Activated T-cell treated with anti-CD3 and anti-CD28 coated beads, Interleukin-2, amount 50 U/mL, for 24 hours (primary cell): ENCODE results near the gene CAPN12.

ENCODE experiments used
- DNase-seq: peaks from one replicate; pipeline ENCODE4 v3.0.0-alpha.2; 2020
- H3K27ac Mint-ChIP-seq: 2 replicates; pipeline ENCODE4 v1.8.0; 2020; ENCODE audit warnings: mild to moderate bottlenecking, mixed read lengths
- H3K27me3 Mint-ChIP-seq: 2 replicates; pipeline ENCODE4 v1.8.0; 2020; ENCODE audit warnings: mixed read lengths
- H3K36me3 Mint-ChIP-seq: 2 replicates; pipeline ENCODE4 v1.8.0; 2020; ENCODE audit warnings: low read depth, mixed read lengths
- H3K4me1 Mint-ChIP-seq: 2 replicates; pipeline ENCODE4 v1.8.0; 2020; ENCODE audit warnings: low read depth, mixed read lengths
- H3K4me3 Mint-ChIP-seq: 2 replicates; pipeline ENCODE4 v1.8.0; 2020; ENCODE audit warnings: mild to moderate bottlenecking, moderate library complexity, mixed read lengths
- H3K9me3 Mint-ChIP-seq: 2 replicates; pipeline ENCODE4 v1.8.0; 2020; ENCODE audit warnings: mixed read lengths

The CAPN12 gene

DNA sequence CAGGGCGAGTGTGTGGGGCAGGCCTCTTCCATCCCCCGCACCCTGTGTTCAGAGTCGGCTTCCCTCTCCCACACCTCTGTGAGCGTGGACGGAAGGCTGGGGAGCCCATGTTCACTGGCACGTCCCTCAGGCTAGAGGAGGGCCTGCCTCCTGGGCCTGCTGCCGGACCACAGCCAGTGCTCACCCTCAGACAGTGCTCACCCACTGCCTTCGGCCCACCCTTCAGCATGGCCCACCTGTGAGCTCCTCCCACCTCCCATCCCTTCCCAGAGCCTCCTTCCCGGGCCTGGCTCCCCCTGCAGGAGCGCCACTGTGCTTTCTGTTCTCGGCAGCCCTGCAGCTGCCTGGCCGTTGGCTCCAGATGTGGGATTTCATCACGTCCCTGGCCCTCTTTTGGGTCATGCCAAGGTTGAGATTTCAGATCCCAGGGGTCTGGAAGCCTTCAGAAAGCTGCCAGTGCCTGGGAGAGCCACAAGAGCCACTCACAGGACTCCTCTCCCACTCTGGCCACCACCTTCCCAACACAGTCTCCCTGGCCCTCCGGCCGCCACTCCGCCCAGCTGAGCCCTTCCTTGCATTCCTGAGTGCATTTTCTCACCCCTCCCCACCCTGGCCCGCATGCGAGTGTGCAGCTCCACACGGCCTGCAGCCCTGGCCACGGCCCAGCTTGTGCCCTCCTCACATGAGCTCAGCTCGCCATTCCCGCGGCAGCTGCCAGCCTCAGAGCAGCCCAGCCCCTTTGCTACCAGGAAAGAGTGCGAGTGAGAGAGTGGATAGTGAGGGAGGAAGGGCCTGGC lies 25.3 kb downstream of the CAPN12 start:
- H3K4me1 Mint-ChIP-seq = no peaks in the 10 kb centered on the region
- no peak for DNase-seq

DNA sequence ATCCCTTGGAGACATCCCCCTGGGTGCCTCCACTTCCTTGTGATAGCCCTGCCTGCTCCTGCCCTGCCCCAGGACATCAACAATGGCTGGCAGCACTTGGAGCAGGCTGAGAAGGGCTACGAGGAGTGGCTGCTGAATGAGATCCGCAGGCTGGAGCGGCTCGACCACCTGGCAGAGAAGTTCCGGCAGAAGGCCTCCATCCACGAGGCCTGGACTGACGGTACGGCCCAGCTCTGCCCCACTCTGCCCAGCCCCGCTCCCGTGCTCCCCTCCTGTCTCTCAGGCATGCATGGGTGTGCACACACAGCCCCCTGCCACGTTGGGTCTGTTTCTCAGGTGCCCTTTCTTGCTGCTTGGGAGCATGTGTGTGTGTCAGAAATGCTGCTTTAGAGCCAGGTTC lies 26.4 kb downstream of the CAPN12 start:
- Mint-ChIP-seq H3K36me3 (peaks cover 88% of the 10 kb centered on the region), H3K27ac (no peak overlapping the region)

More for the DNA sequence above, 25.3 kb downstream of the CAPN12 start:
- peaks cover 89% of the 10 kb centered on the region for H3K36me3 Mint-ChIP-seq
- no peak overlapping the region for H3K27ac Mint-ChIP-seq
- H3K4me3 Mint-ChIP-seq = no peak overlapping the region
- H3K27me3 Mint-ChIP-seq = no peaks in the 10 kb centered on the region
- no peaks in the 10 kb centered on the region for H3K9me3 Mint-ChIP-seq

DNA sequence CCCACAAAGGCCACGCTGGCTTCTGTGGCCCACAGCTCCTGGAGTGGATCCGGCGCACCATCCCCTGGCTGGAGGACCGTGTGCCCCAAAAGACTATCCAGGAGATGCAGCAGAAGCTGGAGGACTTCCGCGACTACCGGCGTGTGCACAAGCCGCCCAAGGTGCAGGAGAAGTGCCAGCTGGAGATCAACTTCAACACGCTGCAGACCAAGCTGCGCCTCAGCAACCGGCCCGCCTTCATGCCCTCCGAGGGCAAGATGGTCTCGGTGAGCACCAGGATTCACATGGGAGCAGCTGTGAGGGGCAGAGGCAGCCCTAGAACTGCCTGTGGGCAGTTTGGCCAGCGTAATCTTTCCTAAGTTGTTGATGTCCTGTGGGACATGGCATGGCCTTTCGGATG lies 27.2 kb downstream of the CAPN12 start:
- Mint-ChIP-seq H3K36me3 (peaks cover 86% of the 10 kb centered on the region), H3K9me3 (no peaks in the 10 kb centered on the region), H3K4me1 (no peaks in the 10 kb centered on the region), H3K27ac (no peak overlapping the region), H3K27me3 (no peaks in the 10 kb centered on the region), H3K4me3 (no peak overlapping the region)
- DNase-seq = no peak

More for the DNA sequence above, 26.4 kb downstream of the CAPN12 start:
- no peak for DNase-seq
- no peaks in the 10 kb centered on the region for H3K9me3 Mint-ChIP-seq
- no peaks in the 10 kb centered on the region for H3K4me1 Mint-ChIP-seq
- no peak overlapping the region for H3K4me3 Mint-ChIP-seq
- no peaks in the 10 kb centered on the region for H3K27me3 Mint-ChIP-seq

DNA sequence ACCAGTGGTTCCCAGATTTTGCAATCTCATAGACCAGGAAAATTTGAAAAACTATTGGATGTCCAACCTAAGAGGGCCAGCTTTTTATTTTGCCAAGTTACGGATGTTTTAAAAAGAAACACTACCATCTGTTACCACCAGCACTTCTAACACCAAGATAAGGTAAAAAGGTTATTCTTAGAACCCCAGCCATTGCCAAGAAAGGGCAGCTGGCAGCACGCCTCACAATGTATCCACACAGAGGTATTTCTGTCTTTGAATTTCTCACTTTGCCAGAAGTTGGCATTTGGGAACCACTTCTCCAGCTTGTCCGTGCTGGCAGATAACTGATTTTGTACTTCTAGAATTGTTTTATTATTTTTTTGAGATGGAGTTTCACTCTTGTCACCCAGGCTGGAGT lies 28.7 kb downstream of the CAPN12 start:
- H3K36me3 Mint-ChIP-seq = peaks cover 86% of the 10 kb centered on the region
- H3K4me3 Mint-ChIP-seq = no peak overlapping the region
- H3K27me3 Mint-ChIP-seq = no peaks in the 10 kb centered on the region
- H3K27ac Mint-ChIP-seq = no peak overlapping the region
- H3K4me1 Mint-ChIP-seq = no peaks in the 10 kb centered on the region
- no peak for DNase-seq
- H3K9me3 Mint-ChIP-seq = no peaks in the 10 kb centered on the region

DNA sequence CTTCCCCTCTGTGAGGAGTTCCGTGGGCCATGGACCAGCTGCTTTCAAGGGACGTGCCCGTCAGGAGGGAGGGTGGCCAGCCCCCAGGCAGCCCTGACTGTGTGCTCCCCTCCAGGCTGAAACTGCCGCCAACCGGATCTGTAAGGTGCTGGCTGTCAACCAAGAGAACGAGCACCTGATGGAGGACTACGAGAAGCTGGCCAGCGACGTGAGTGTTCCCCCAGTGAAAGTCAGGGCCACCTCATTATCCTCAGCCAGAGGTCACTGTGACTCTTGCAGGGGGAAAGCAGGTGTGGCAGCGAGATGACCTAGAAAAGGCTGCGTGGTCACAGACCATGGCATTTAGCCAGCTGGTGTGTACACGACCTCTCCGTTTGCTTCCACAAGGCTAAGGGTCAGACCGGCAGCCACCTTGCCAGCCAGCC lies 29.9 kb downstream of the CAPN12 start:
- no peak overlapping the region for H3K27ac Mint-ChIP-seq
- no peaks in the 10 kb centered on the region for H3K9me3 Mint-ChIP-seq
- H3K27me3 Mint-ChIP-seq = no peaks in the 10 kb centered on the region
- no peak overlapping the region for H3K4me3 Mint-ChIP-seq
- DNase-seq = no peak
- H3K4me1 Mint-ChIP-seq = no peaks in the 10 kb centered on the region
- H3K36me3 Mint-ChIP-seq = peaks cover 88% of the 10 kb centered on the region

DNA sequence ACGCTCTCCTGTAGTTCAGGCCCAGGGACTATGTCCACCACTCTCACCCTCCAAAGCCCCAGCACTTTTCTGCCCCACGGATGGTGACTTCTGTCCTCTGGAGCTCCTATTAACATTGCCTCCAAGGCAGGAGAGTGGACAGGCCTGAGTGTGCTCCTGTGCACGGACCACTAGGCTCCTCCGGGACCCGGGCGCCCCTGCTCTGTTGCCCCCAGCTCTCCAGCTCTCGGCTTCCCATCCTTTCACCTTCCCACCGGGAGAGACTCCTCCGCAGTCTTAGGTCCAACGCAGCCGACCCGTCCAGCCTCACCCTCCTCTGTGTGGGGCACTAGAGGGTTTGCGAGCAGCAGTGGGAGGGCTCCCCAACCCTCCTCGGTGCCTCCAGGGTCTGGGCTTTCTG lies 30.4 kb downstream of the CAPN12 start:
- Mint-ChIP-seq H3K36me3 (peaks cover 88% of the 10 kb centered on the region), H3K27ac (no peak overlapping the region), H3K4me1 (no peaks in the 10 kb centered on the region), H3K4me3 (no peak overlapping the region), H3K27me3 (no peaks in the 10 kb centered on the region), H3K9me3 (no peaks in the 10 kb centered on the region)
- no peak for DNase-seq

DNA sequence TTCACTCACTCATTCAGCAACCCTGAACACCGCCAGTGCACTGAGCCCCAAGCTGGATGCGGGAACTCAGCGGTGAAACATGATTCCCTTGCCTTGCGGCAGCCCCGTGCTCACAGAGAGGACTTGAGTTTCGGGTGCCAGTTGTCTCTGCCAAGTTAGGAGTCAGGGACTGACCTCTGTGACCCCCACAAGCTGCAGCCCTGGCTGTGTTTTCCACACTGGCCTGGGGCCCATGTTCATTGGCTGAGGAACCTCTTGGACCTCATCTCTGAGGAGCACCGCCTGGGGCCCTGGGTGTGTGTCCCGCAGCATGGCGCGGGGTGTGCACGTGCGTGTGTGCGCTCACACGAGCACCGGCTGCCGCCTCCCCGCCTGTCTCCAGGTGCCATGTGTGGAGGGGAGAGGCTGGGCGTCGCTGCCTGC lies 31.0 kb downstream of the CAPN12 start:
- H3K4me3 Mint-ChIP-seq = no peak overlapping the region
- peaks cover 88% of the 10 kb centered on the region for H3K36me3 Mint-ChIP-seq
- no peak overlapping the region for H3K27ac Mint-ChIP-seq
- no peaks in the 10 kb centered on the region for H3K4me1 Mint-ChIP-seq
- no peak for DNase-seq
- no peaks in the 10 kb centered on the region for H3K9me3 Mint-ChIP-seq
- no peaks in the 10 kb centered on the region for H3K27me3 Mint-ChIP-seq

DNA sequence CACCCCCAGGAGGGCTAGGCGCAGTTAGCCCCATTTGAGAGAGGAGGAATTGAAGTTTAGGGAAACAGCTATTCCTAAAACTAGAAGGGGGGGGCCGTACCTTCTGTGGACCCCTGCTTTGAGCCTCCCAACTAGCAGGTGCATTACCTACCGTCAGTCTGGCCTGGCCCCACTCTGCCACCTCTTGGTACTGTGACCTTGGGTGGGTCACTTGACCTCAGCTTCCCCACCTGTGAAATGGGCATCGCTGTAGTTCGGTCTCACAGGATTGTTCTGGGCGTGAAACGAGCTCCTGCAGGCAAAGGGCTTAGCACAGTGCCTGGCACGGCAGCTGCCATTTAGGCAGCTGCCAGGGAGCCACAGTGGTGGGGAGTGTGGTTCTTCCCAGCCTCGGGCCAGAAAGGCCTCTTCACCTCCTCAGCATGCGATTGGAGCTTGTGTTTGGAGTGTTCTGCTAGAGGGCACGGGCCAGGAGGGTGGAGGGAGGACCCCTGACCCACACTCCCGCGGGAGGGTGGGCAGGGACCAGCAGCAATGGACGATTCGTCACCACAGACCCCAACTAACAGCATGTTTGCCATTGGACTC lies 32.0 kb downstream of the CAPN12 start:
- Mint-ChIP-seq H3K4me3 (no peak overlapping the region), H3K36me3 (peaks cover 92% of the 10 kb centered on the region), H3K27me3 (no peaks in the 10 kb centered on the region), H3K27ac (no peak overlapping the region), H3K9me3 (no peaks in the 10 kb centered on the region), H3K4me1 (no peaks in the 10 kb centered on the region)
- no peak for DNase-seq

DNA sequence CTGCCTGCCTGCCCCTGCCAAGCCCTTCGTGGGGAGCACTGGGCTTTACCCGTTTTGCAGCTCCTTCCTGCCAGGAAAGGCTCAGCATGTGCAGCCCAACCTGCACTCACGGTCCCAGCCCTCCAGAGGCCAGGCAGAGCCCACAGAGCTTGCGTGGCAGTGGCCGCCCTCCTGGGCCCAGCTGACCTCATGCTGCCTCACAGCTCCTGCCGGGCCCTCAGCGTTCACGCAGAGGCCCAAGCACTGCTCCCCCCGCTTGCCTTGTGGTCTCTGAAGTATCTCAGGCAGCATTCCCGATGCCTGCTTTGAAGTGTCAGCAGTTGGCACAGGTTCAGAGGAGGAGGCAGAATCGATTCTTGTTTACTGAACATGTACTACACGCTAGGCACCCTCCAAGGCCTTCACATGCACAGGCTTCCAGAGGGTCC lies 32.5 kb downstream of the CAPN12 start:
- H3K36me3 Mint-ChIP-seq = peaks cover 92% of the 10 kb centered on the region
- no peak overlapping the region for H3K27ac Mint-ChIP-seq
- H3K9me3 Mint-ChIP-seq = no peaks in the 10 kb centered on the region
- no peaks in the 10 kb centered on the region for H3K4me1 Mint-ChIP-seq
- no peaks in the 10 kb centered on the region for H3K27me3 Mint-ChIP-seq
- no peak overlapping the region for H3K4me3 Mint-ChIP-seq
- no peak for DNase-seq

DNA sequence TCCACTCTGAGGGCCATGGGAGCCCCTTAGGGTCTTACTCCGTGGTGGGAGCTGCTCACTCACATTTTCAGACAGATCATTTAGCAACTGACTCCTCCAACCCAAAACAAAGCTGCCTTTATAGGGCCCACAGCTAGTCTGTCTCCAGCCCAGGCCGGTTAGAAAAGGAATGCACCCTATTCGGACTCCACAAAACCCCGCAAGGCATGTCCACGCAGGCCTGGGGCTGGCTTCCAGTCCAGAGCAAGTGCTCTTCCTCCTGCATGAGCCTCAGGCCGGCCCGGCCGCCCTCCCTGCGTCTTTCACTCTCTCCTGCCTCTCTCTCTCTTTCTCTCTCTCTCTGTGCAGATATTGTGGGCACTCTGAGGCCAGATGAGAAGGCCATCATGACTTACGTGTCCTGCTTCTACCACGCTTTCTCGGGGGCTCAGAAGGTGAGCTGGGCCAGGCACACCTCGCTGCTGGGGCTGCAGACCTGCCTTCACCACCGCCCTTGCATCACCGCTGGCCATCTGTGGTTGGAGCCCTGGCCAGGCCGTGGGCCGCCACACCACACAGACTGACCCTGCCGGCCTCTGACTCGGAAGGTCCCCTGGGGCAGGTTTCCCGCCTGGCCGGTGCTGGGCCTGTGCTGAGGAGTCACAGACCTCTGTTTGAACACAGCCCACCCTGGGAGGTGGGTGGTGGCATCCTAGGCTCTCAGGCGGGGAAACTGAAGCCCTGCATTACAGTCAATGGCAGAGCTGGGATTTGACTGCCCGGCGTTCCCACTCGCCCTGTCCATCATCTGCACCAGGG lies 33.1 kb downstream of the CAPN12 start:
- DNase-seq = no peak
- Mint-ChIP-seq H3K27me3 (no peaks in the 10 kb centered on the region), H3K27ac (no peak overlapping the region), H3K4me3 (no peak overlapping the region), H3K9me3 (no peaks in the 10 kb centered on the region), H3K36me3 (peaks cover 92% of the 10 kb centered on the region), H3K4me1 (no peaks in the 10 kb centered on the region)

DNA sequence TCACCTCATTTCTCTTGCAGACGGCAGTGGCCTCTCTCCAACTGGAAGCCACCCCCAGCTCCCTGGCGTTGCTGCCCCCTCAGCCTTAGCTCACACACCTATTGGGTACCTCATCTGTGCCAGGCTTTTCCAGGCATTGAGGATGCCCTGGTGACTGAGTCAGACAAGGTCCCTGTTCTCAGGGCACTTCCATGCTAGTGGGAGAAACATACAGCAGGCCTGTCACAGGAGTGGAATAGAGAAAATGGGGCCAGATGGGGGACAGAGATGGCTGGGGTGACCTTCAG lies 33.9 kb downstream of the CAPN12 start:
- no peak overlapping the region for H3K4me3 Mint-ChIP-seq
- DNase-seq = no peak
- no peaks in the 10 kb centered on the region for H3K9me3 Mint-ChIP-seq
- no peaks in the 10 kb centered on the region for H3K27me3 Mint-ChIP-seq
- peak overlapping the region; percentile 30 for H3K27ac Mint-ChIP-seq
- no peaks in the 10 kb centered on the region for H3K4me1 Mint-ChIP-seq
- peaks cover 95% of the 10 kb centered on the region for H3K36me3 Mint-ChIP-seq

DNA sequence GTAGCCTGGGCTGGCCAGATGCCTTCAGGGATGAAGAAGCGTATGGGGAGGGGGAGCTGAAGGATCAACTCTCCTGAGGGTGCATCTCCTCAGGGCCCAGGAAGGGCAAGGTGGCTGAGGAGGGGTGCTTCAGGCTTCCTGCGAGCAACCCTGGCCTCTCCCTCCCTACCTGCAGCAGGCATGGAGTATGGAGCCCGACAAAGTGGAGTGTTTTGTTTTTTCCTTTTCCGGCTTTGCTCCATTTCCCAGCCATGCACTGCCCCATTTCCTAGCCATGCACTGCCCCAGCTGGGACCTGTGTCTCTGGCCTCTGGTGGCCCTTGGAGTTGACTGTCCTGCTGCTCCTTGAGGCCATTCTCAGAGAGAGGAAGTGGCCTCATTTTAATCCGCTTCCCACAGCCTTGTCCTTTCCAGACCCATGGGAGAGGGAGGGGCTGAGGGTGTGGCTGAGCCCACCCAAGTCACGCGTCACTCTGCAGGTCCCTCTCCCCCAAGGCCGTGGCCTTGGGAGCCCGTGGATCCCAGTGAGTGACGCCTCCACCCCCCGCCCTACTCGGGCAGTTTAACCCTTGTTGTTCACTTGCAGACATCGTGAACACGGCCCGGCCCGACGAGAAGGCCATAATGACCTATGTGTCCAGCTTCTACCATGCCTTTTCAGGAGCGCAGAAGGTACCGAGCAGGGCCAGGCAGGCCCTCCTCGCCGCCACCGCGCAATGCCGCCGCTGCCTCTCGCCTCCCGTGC lies 34.4 kb downstream of the CAPN12 start:
- DNase-seq = no peak
- Mint-ChIP-seq H3K4me1 (no peaks in the 10 kb centered on the region), H3K27ac (no peak overlapping the region), H3K9me3 (no peaks in the 10 kb centered on the region), H3K4me3 (no peak overlapping the region), H3K36me3 (peaks cover 95% of the 10 kb centered on the region), H3K27me3 (no peaks in the 10 kb centered on the region)

DNA sequence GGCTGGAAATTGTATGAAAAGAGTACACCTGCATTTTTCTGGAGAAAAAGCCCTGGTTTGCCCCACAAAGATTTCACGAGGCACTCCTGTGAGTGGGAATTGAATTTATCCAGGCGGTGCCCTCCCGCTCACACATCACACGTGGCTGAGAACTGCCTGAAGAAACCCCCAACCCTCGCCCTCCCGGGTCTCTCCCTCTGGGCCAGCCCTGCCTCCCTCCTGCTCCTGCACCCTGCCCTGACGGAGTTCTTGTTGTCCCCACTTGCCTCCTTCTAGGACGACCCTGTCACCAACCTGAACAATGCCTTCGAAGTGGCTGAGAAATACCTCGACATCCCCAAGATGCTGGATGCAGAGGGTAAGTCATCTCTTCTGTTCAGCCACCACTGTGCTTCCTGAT lies 35.2 kb downstream of the CAPN12 start:
- no peaks in the 10 kb centered on the region for H3K9me3 Mint-ChIP-seq
- H3K4me1 Mint-ChIP-seq = no peaks in the 10 kb centered on the region
- no peak for DNase-seq
- H3K4me3 Mint-ChIP-seq = no peak overlapping the region
- H3K27ac Mint-ChIP-seq = no peak overlapping the region
- H3K27me3 Mint-ChIP-seq = no peaks in the 10 kb centered on the region
- H3K36me3 Mint-ChIP-seq = peaks cover 95% of the 10 kb centered on the region

DNA sequence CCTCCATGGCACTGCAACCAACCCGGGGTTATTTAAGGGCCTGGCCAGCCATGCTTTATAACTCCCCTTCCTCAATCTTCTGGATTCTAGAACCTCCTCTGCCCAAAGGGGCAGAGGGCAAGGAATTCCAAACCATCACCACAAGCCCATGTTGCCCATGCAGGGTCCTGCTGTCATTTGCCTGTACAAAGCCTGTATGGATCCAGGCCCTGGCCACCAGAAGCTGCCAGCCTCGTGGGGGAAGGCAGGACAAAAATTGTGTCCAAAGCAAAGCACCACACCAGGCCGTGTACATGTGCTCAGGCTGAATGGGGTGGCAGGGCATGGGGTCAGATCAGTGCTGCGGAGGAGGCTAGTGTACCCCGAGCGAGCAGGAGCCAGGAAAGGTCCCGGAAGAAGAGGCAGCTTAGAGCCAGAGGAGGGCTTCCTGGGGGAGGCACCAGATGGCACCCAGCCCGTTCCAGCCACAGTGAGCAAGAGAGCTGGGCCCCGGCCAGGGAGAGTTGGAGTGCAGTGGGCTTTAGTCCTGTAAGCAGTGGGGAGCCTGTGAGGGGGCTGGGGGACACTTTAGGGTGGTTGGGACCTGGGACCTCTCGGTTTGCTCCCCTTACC lies 35.8 kb downstream of the CAPN12 start:
- Mint-ChIP-seq H3K4me1 (no peaks in the 10 kb centered on the region), H3K9me3 (no peaks in the 10 kb centered on the region), H3K27ac (no peak overlapping the region), H3K27me3 (no peaks in the 10 kb centered on the region), H3K36me3 (peaks cover 95% of the 10 kb centered on the region), H3K4me3 (no peak overlapping the region)
- DNase-seq = no peak
